HG03378 (cell line): ENCODE data around the gene CLEC16A.
"Not testable (repeated sequence)": the region's sequence is repeated elsewhere in the genome, so short reads cannot be mapped to it uniquely, and the experiment has no call there.

Experiments
- ATAC-seq: cut with Tn5 transposase; IDR thresholded peaks from one replicate; pipeline ENCODE4 v1.9.1; 2021; ENCODE audit warnings: mild to moderate bottlenecking, moderate library complexity; ENCODE audit not compliant: unreplicated experiment

Gene CLEC16A

GRCh38 chr16:10939649-10940234 lies 4.6 kb upstream of the CLEC16A start:
- no peak for ATAC-seq

GRCh38 chr16:10940501-10941079 lies 3.8 kb upstream of the CLEC16A start:
- no peak for ATAC-seq

GRCh38 chr16:10941127-10941933 lies 3.0 kb upstream of the CLEC16A start:
- no peak for ATAC-seq

GRCh38 chr16:10941935-10942351 lies 2.4 kb upstream of the CLEC16A start:
- ATAC-seq: not testable (repeated sequence)

DNA sequence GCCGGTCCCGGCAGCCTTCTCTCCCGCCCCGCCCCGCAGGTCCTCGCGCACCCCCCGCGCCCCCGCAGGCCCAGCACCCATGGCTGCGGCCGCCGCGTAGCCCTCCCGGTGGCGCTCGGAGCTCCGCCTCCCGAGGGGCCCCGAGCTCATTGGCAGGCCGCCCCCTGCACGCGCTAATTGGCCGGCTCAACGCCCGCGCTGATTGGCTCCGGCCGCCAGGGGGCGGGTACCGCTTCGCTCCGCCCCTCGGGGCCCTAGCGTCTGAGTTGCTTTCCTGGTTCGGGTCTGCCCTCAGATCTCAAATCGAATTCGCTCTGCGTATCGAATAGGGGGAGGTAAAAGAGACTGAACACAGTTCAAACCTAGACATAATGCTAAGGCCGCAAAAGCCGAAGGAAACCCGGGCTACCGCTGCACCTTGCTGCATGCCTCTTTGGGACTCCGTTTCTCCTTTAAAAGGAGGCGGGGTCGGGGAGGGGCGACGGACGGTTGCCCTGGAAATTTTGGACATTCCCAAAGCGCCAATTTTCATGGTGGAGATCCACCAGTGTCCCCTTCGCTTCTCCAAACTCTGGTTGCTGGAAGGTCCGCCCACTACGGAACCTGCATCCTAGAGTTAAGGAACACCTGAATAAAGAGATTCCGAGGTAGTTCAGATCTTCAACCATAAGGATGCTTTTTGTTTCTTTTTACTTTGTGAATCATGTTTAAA lies 1.9 kb upstream of the CLEC16A start, which contains the start of gene DEXI:
TSS of gene DEXI (minus strand) at position 117 of the 712 bp plus-strand sequence. CDS start 463 bp downstream, outside the sequence.
- ATAC-seq: no peak

DNA sequence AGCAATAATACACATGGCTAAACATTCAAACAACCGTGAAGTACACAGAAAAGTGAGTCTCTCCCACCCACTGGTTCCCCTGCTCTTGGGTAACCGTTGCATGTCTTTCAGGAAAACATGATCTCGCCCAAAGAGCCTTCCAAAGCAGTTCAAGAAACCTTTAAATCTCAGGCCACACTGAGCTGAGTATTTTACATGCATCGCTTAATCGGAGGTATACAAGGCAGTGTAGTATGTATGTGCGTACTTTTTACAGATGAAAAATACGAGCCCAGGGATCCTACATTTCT lies 1.4 kb upstream of the CLEC16A start:
- no peak for ATAC-seq

DNA sequence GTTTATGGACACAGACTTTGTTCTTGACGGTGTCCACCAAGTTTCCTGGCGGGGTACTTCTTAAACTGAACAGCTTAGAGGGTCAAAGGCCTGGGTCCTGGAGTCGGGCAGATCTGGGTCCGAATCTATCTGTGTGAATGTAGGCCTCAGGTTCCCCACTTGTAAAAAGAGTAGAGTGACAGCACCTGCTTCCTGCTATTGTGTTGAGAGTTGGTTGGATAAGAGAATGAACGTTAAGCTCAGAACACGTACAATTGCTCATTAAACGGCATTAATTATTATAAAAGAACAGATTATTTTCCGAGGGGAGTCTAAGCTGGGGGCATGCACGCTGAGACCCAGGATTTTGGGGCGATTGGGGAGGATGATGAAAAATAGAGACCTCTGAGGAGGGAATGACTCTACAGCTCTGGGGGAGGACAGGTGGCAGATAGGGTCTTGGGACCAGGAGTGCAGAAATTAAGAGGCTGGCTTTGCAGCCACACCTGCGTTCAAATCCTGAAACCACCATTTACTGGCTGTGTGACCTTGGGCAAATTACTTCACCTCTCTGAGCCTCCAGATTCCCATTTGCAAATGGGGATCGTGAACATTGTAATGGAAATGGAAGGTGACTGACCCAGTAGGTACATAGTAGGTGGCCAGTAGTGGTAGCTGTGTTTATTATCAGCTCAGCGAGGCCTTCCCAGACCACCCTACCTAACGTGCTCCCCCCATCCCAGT lies 862 bp downstream of the CLEC16A start:
- ATAC-seq: no peak

GRCh38 chr16:10946308-10946707 lies 1.9 kb downstream of the CLEC16A start:
- ATAC-seq: no peak

GRCh38 chr16:10947211-10947787 lies 2.9 kb downstream of the CLEC16A start:
- no peak for ATAC-seq

GRCh38 chr16:10949424-10949970 lies 5.1 kb downstream of the CLEC16A start:
- ATAC-seq: peak; percentile 77

DNA sequence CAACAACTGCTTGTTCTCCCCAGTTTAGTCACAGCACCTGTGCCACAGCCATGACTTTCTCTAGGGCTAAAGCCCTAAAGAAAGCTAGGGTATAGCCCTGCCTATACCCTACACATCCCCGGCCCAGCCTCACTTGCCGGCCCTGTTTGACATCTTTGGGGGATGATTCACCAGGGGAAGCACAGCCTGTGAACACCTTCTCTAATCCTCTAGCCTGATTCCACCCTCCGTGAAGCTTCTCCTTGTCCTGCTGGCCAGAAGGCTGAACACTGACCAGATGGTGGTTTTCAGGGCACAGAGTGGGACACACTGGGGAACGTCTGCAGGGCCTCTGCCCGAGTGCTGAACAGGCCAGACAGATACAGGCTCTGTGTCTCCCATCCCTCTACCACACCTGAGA lies 6.0 kb downstream of the CLEC16A start:
- ATAC-seq: no peak

- no peak for ATAC-seq
Observed at GRCh38 chr16:10951026-10951425, 6.7 kb downstream of the CLEC16A start.

- no peak for ATAC-seq
Observed at GRCh38 chr16:10954903-10955302, 10.5 kb downstream of the CLEC16A start.

DNA sequence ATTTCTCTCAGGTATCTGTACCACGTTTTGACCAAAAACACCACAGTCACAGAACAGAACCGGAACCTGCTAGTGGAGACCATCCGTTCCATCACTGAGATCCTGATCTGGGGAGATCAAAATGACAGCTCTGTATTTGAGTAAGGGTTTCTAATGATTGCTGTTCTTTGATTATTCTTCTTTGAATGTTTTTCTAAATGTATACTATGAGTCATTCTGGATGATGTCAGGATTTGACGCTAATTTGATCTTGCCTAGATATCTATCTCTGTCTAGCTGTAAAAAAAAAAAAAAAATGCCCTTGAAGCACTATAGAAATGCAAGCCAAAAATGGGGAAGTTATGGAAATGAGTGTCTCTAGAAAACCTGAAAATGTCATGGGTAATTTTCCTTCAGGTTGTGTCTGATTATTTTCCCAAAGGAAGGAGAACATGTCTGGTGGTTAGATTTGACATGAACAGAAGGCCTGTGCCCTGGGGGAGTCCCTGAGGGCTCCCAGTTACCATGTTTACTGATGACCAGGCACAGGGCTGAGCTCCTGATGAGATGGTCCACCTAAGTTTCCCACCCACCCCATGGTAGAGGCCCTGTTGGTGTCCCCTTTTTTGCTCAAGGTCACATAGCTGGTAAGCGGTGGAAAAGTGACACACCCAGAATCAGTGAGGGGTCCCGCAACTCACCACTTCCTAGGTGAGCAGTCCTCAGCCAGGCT lies 13.6 kb downstream of the CLEC16A start:
- peak; percentile 38 for ATAC-seq

- no peak for ATAC-seq
Observed at GRCh38 chr16:10959161-10959560, 14.8 kb downstream of the CLEC16A start.

DNA sequence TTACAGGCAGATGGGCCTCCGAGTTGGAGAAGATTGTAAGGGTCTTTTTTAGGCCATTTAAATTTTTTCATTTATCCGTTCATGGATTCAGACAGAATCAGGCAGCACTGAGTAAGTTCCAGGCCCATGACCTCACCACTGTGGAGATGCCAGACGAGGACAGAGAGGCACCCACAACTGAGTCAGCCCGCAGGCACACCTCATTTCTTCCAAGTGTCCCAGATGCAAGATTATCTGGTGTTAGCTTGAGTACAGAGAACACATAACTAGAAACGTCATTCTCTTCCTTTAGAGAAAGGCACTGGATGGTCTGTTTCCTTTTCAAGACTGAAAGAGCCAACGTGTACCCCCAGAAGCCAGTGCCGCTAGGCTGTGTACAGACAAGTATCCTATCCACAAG lies 16.9 kb downstream of the CLEC16A start:
- no peak for ATAC-seq

- peak; percentile 47 for ATAC-seq
Observed at GRCh38 chr16:10964039-10964890, 19.9 kb downstream of the CLEC16A start.

DNA sequence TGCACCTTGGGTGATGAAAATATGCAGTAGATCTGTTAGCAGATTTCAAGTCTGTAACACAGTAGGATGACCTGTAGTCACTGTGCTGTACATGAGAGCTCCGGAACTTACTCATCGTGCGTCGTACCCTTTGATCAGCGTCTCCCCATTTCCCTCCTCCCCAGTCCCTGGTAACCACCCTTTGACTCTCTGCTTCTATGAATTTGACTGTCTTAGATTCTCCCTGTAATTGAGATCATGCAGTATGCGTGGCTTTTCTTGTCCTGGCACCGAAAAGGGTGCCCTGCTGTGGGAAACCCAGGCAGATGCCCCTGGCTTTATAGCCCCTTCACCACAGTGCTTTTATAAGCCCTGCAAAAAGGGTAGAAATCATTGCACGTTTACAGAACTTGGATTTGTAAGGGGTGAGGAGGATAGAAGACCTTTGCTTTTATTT lies 20.5 kb downstream of the CLEC16A start:
- ATAC-seq: peak; percentile 38
